NCI-H748 treated with DMSO at 0.1 percent for 48 hours (cell line): ENCODE results near the gene LHX3.

Source experiments
- DNase-seq: peaks from one replicate; lab custom pipeline; 2025; lab: John Stamatoyannopoulos, UW

LHX3 gene

GRCh38 chr9:136204838-136205706 lies at the start of gene LHX3:
Gene LHX3 (minus strand): TSS chr9:136205128. CDS start chr9:136205012, 116 bp downstream.
- no peak for DNase-seq

GRCh38 chr9:136253246-136254130 lies 48.6 kb upstream of the LHX3 start:
- DNase-seq, result no peak

GRCh38 chr9:136252846-136253245 lies 47.9 kb upstream of the LHX3 start:
- DNase-seq, result no peak

- DNase-seq, result no peak
Observed at GRCh38 chr9:136252281-136252680, 47.4 kb upstream of the LHX3 start.

- no peak for DNase-seq
Observed at GRCh38 chr9:136251264-136252115, 46.6 kb upstream of the LHX3 start.

GRCh38 chr9:136250676-136251075 lies 45.7 kb upstream of the LHX3 start:
- DNase-seq, result no peak

- DNase-seq, result no peak
Observed at GRCh38 chr9:136249877-136250559, 45.1 kb upstream of the LHX3 start.

GRCh38 chr9:136248951-136249876 lies 44.3 kb upstream of the LHX3 start:
- DNase-seq, result no peak

GRCh38 chr9:136247947-136248637 lies 43.2 kb upstream of the LHX3 start:
- no peak for DNase-seq

GRCh38 chr9:136247551-136247916 lies 42.6 kb upstream of the LHX3 start:
- DNase-seq, result no peak

GRCh38 chr9:136246849-136247550 lies 42.1 kb upstream of the LHX3 start:
- no peak for DNase-seq

GRCh38 chr9:136245219-136246150 lies 40.6 kb upstream of the LHX3 start, which contains the start of gene QSOX2:
Gene QSOX2 (minus strand): TSS chr9:136245812. CDS start chr9:136245803, 9 bp downstream.
- DNase-seq, result peak; percentile 60

GRCh38 chr9:136244969-136245218 lies 40.0 kb upstream of the LHX3 start:
- DNase-seq, result no peak

- no peak for DNase-seq
Observed at GRCh38 chr9:136244122-136244968, 39.4 kb upstream of the LHX3 start.

GRCh38 chr9:136243631-136244030 lies 38.7 kb upstream of the LHX3 start:
- DNase-seq, result no peak

GRCh38 chr9:136242918-136243525 lies 38.1 kb upstream of the LHX3 start:
- no peak for DNase-seq

GRCh38 chr9:136242248-136242647 lies 37.3 kb upstream of the LHX3 start:
- DNase-seq, result no peak
